Activated B cell treated with CpG ODN at 0.5 μM for 24 hours (primary cell): ENCODE data around the gene LENG9. TPM values are rescaled to one million over a fixed set of nuclear protein-coding genes. Genes with fewer than 3 reads are reported as not detected.

Experiments used
- ATAC-seq: fragments of 200-7000 bp; cut with Tn5 transposase; one replicate; pipeline ENCODE4 v1.10.0; 2021; ENCODE audit warnings: low read depth, mild to moderate bottlenecking, moderate library complexity
- CTCF ChIA-PET: fragments of 350-600 bp; sonication (Branson Sonifier 250); formaldehyde crosslinking; loops from one replicate; lab custom pipeline; 2021; ENCODE audit warnings: antibody characterized with exemption; lab: Charles Lee
- POLR2A ChIA-PET: fragments of 350-600 bp; sonication (Branson Sonifier 250); formaldehyde crosslinking; loops from one replicate; lab custom pipeline; 2021; ENCODE audit warnings: antibody characterized with exemption; lab: Charles Lee
- DNase-seq: peaks from one replicate; pipeline ENCODE4 v3.0.0; 2022
- H3K27ac Mint-ChIP-seq: one replicate; pipeline ENCODE4 v1.8.0; 2020; ENCODE audit warnings: mixed read lengths
- H3K27me3 Mint-ChIP-seq: one replicate; pipeline ENCODE4 v1.8.0; 2021; ENCODE audit warnings: mixed read lengths
- H3K36me3 Mint-ChIP-seq: one replicate; pipeline ENCODE4 v1.8.0; 2021; ENCODE audit warnings: low read depth, mixed read lengths
- H3K4me1 Mint-ChIP-seq: one replicate; pipeline ENCODE4 v1.8.0; 2021; ENCODE audit warnings: mixed read lengths
- H3K4me3 Mint-ChIP-seq: one replicate; pipeline ENCODE4 v1.8.0; 2020; ENCODE audit warnings: mild to moderate bottlenecking, mixed read lengths
- H3K9me3 Mint-ChIP-seq: one replicate; pipeline ENCODE4 v1.8.0; 2020; ENCODE audit warnings: mixed read lengths
- CTCF ChIP-seq: fragments of 200-600 bp; IDR thresholded peaks from one replicate; pipeline ENCODE4 v1.8.0; 2022; ENCODE audit warnings: antibody characterized with exemption, mild to moderate bottlenecking
- intact Hi-C: fragments of 100-400 bp; cut with micrococcal nuclease; formaldehyde crosslinking; loops from one replicate; pipeline ENCODE4 v1.15.1; 2024
- total RNA-seq: library from RNA; stranded (reverse); gene quantifications from 2 replicates; pipeline ENCODE4 v1.2.3, GENCODE V29; 2022

LENG9 gene
- total RNA-seq, 1 donor from 2014 or later: 8.5 TPM

GRCh38 chr19:54421521-54421920, 42.1 kb downstream of the LENG9 start:
- POLR2A ChIA-PET: interaction anchor here (0.6 kb wide), 1 partner anchor 17 kb away, joined by 3 read pairs; no protein-coding TSS in a partner anchor

GRCh38 chr19:54421169-54421516, 42.4 kb downstream of the LENG9 start:
- intact Hi-C loops: no loop called here
- H3K4me1 Mint-ChIP-seq: peaks cover 8% of the 10 kb centered on the region
- H3K4me3 Mint-ChIP-seq: no peak overlapping the region
- ChIA-PET CTCF (no interaction called here), POLR2A (interaction anchor here (0.6 kb wide), 1 partner anchor 16 kb away, joined by 3 read pairs; no protein-coding TSS in a partner anchor)
- H3K27me3 Mint-ChIP-seq: peaks cover 38% of the 10 kb centered on the region
- DNase-seq: no peak
- H3K27ac Mint-ChIP-seq: no peak overlapping the region
- H3K9me3 Mint-ChIP-seq: no peaks in the 10 kb centered on the region
- H3K36me3 Mint-ChIP-seq: no peaks in the 10 kb centered on the region
- ATAC-seq: no peak
- TF ChIP-seq CTCF: no peak

More at GRCh38 chr19:54421521-54421920, 42.1 kb downstream of the LENG9 start:
- Mint-ChIP-seq H3K4me3 (no peak overlapping the region), H3K27ac (no peak overlapping the region), H3K4me1 (peaks cover 7% of the 10 kb centered on the region), H3K9me3 (no peaks in the 10 kb centered on the region), H3K36me3 (no peaks in the 10 kb centered on the region), H3K27me3 (peaks cover 40% of the 10 kb centered on the region)
- CTCF ChIA-PET: no interaction called here
- no peak for TF ChIP-seq CTCF
- no peak for ATAC-seq
- DNase-seq: no peak
- intact Hi-C loops: no loop called here

GRCh38 chr19:54420383-54421168, 43.0 kb downstream of the LENG9 start:
- H3K4me1 Mint-ChIP-seq: peaks cover 11% of the 10 kb centered on the region
- no peak for ATAC-seq
- no peak overlapping the region for H3K27ac Mint-ChIP-seq
- ChIA-PET CTCF (no interaction called here), POLR2A (no interaction called here)
- no peak overlapping the region for H3K4me3 Mint-ChIP-seq
- H3K36me3 Mint-ChIP-seq: no peaks in the 10 kb centered on the region
- TF ChIP-seq CTCF: no peak
- H3K27me3 Mint-ChIP-seq: peaks cover 36% of the 10 kb centered on the region
- DNase-seq: no peak
- no peaks in the 10 kb centered on the region for H3K9me3 Mint-ChIP-seq
- intact Hi-C loops: no loop called here

GRCh38 chr19:54420068-54420382, 43.6 kb downstream of the LENG9 start:
- ChIA-PET POLR2A (interaction anchor here (0.5 kb wide), 1 partner anchor 16 kb away, joined by 3 read pairs; no protein-coding TSS in a partner anchor), CTCF (no interaction called here)
- Mint-ChIP-seq H3K27me3 (peaks cover 35% of the 10 kb centered on the region), H3K27ac (no peak overlapping the region), H3K36me3 (no peaks in the 10 kb centered on the region), H3K4me1 (peaks cover 11% of the 10 kb centered on the region), H3K9me3 (no peaks in the 10 kb centered on the region), H3K4me3 (no peak overlapping the region)
- no peak for ATAC-seq
- no peak for DNase-seq
- TF ChIP-seq CTCF: no peak
- intact Hi-C loops: no loop called here

- ATAC-seq: no peak
- no peak for TF ChIP-seq CTCF
- no peak overlapping the region for H3K4me3 Mint-ChIP-seq
- peaks cover 11% of the 10 kb centered on the region for H3K4me1 Mint-ChIP-seq
- DNase-seq: no peak
- ChIA-PET CTCF (no interaction called here), POLR2A (interaction anchor here (0.5 to 0.7 kb wide), 3 partner anchors 16 to 1387 kb away, joined by 3 to 5 read pairs (median 3); no protein-coding TSS in a partner anchor)
- H3K27ac Mint-ChIP-seq: no peak overlapping the region
- peaks cover 41% of the 10 kb centered on the region for H3K27me3 Mint-ChIP-seq
- intact Hi-C loops: no loop called here
- peaks cover 1% of the 10 kb centered on the region for H3K9me3 Mint-ChIP-seq
- H3K36me3 Mint-ChIP-seq: no peaks in the 10 kb centered on the region
Measured at GRCh38 chr19:54418930-54419800, 44.4 kb downstream of the LENG9 start.
